HEK293 (cell line): ENCODE measurements around the gene PCDH12.

ENCODE experiments used
- CTCF ChIA-PET: fragments of 350-600 bp; formaldehyde crosslinking; extraction: SDS; loops from one replicate; lab custom pipeline; 2021; ENCODE audit warnings: antibody characterized with exemption; lab: Yijun Ruan, JAX
- POLR2A ChIA-PET: fragments of 300-600 bp; formaldehyde crosslinking; extraction: SDS; loops from one replicate; lab custom pipeline; 2020; ENCODE audit warnings: antibody characterized with exemption, inconsistent platforms; lab: Yijun Ruan, JAX
- H3K27ac ChIP-seq: fragments of 200-500 bp; sonication (Bioruptor generic); 2 replicates; pipeline ENCODE4 v1.5.1; 2014; ENCODE audit warnings: low read depth, low read length, control low read depth, inconsistent platforms; ENCODE audit errors: extremely low read depth
- H3K36me3 ChIP-seq, 2 experiments: fragments of 200-500 bp in 1 of 2; sonication (Bioruptor generic) in 1 of 2; 1 replicate in 1 of 2; 2 replicates in 1 of 2; pipeline ENCODE4 v1.5.1; 2014 to 2017; ENCODE audit warnings: inconsistent platforms in 2 of 2, low read length in 2 of 2; ENCODE audit not compliant: control insufficient read depth in 2 of 2, insufficient read depth in 1 of 2
- H3K4me1 ChIP-seq: fragments of 200-500 bp; sonication (Bioruptor generic); 2 replicates; pipeline ENCODE4 v1.5.1; 2014; ENCODE audit warnings: mild to moderate bottlenecking, low read length, inconsistent platforms; ENCODE audit not compliant: control insufficient read depth, insufficient read depth
- H3K4me3 ChIP-seq: 2 replicates; pipeline ENCODE4 v1.5.1; 2011; ENCODE audit warnings: low read depth, mild to moderate bottlenecking, control low read depth, low read length, moderate library complexity
- H3K9me3 ChIP-seq: fragments of 200-500 bp; sonication (Bioruptor generic); 2 replicates; pipeline ENCODE4 v1.5.1; 2014; ENCODE audit warnings: low read depth, low read length, inconsistent platforms; ENCODE audit not compliant: control insufficient read depth, insufficient read depth
- BCL6B ChIP-seq: fragments of 450-650 bp; formaldehyde crosslinking; IDR thresholded peaks from 2 replicates; pipeline ENCODE4 v1.5.1; 2017; ENCODE audit warnings: missing biosample characterization, missing genetic modification characterization
- EGR2 ChIP-seq: fragments of 450-650 bp; formaldehyde crosslinking; IDR thresholded peaks from 2 replicates; pipeline ENCODE4 v1.5.1; 2016; ENCODE audit warnings: low read depth, missing biosample characterization, missing genetic modification characterization
- GLI2 ChIP-seq: fragments of 450-650 bp; formaldehyde crosslinking; IDR thresholded peaks from 2 replicates; pipeline ENCODE4; 2017; ENCODE audit warnings: missing biosample characterization, missing genetic modification characterization, low read depth, borderline replicate concordance
- KLF8 ChIP-seq: fragments of 450-650 bp; formaldehyde crosslinking; IDR thresholded peaks from 2 replicates; pipeline ENCODE4 v1.5.1; 2016; ENCODE audit warnings: missing biosample characterization, missing genetic modification characterization
- PATZ1 ChIP-seq: fragments of 450-650 bp; formaldehyde crosslinking; IDR thresholded peaks from 2 replicates; pipeline ENCODE4 v1.5.1; 2016; ENCODE audit warnings: missing biosample characterization, missing genetic modification characterization
- RBAK ChIP-seq: fragments of 450-650 bp; formaldehyde crosslinking; IDR thresholded peaks from 2 replicates; pipeline ENCODE4 v1.5.1; 2016; ENCODE audit warnings: missing biosample characterization, missing genetic modification characterization
- REPIN1 ChIP-seq: fragments of 450-650 bp; formaldehyde crosslinking; IDR thresholded peaks from 2 replicates; pipeline ENCODE4 v1.5.1; 2017; ENCODE audit warnings: missing biosample characterization, missing genetic modification characterization, low read depth
- SCRT2 ChIP-seq: fragments of 450-650 bp; formaldehyde crosslinking; IDR thresholded peaks from 2 replicates; pipeline ENCODE4 v1.5.1; 2016; ENCODE audit warnings: missing biosample characterization, missing genetic modification characterization
- YY1 ChIP-seq: fragments of 450-650 bp; formaldehyde crosslinking; IDR thresholded peaks from 2 replicates; pipeline ENCODE4 v1.5.1; 2018; ENCODE audit warnings: missing biosample characterization, missing genetic modification characterization
- YY2 ChIP-seq: fragments of 450-650 bp; formaldehyde crosslinking; IDR thresholded peaks from 2 replicates; pipeline ENCODE4 v1.5.1; 2016; ENCODE audit warnings: missing biosample characterization, missing genetic modification characterization
- ZBTB1 ChIP-seq: fragments of 450-650 bp; formaldehyde crosslinking; IDR thresholded peaks from 2 replicates; pipeline ENCODE4 v1.5.1; 2016; ENCODE audit warnings: missing biosample characterization, missing genetic modification characterization
- ZBTB7A ChIP-seq: fragments of 450-650 bp; formaldehyde crosslinking; IDR thresholded peaks from 2 replicates; pipeline ENCODE4 v1.5.1; 2016; ENCODE audit warnings: low read depth, missing biosample characterization, missing genetic modification characterization
- ZFP69B ChIP-seq: fragments of 450-650 bp; formaldehyde crosslinking; IDR thresholded peaks from 2 replicates; pipeline ENCODE4 v1.5.1; 2016; ENCODE audit warnings: missing biosample characterization, missing genetic modification characterization
- ZNF19 ChIP-seq: fragments of 450-650 bp; formaldehyde crosslinking; IDR thresholded peaks from 2 replicates; pipeline ENCODE4; 2016; ENCODE audit warnings: missing biosample characterization, missing genetic modification characterization, low read depth
- ZNF2 ChIP-seq: fragments of 450-650 bp; formaldehyde crosslinking; IDR thresholded peaks from 2 replicates; pipeline ENCODE4 v1.5.1; 2016; ENCODE audit warnings: missing biosample characterization, missing genetic modification characterization
- ZNF311 ChIP-seq: fragments of 450-650 bp; formaldehyde crosslinking; IDR thresholded peaks from 2 replicates; pipeline ENCODE4 v1.5.1; 2017; ENCODE audit warnings: missing biosample characterization, missing genetic modification characterization, borderline replicate concordance
- ZNF341 ChIP-seq: fragments of 450-650 bp; formaldehyde crosslinking; IDR thresholded peaks from 2 replicates; pipeline ENCODE4; 2016; ENCODE audit warnings: low read depth, missing biosample characterization, missing genetic modification characterization
- ZNF501 ChIP-seq: fragments of 450-650 bp; formaldehyde crosslinking; IDR thresholded peaks from 2 replicates; pipeline ENCODE4 v1.5.1; 2016; ENCODE audit warnings: missing biosample characterization, missing genetic modification characterization
- ZNF514 ChIP-seq: fragments of 450-650 bp; formaldehyde crosslinking; IDR thresholded peaks from 2 replicates; pipeline ENCODE4 v1.5.1; 2016; ENCODE audit warnings: missing biosample characterization, missing genetic modification characterization
- ZNF529 ChIP-seq: fragments of 450-650 bp; formaldehyde crosslinking; IDR thresholded peaks from 2 replicates; pipeline ENCODE4 v1.5.1; 2017; ENCODE audit warnings: missing genetic modification characterization, missing biosample characterization; ENCODE audit not compliant: insufficient replicate concordance
- ZNF623 ChIP-seq: fragments of 450-650 bp; formaldehyde crosslinking; IDR thresholded peaks from 2 replicates; pipeline ENCODE4 v1.5.1; 2016; ENCODE audit warnings: missing biosample characterization, missing genetic modification characterization
- ZNF664 ChIP-seq: fragments of 450-650 bp; formaldehyde crosslinking; IDR thresholded peaks from 2 replicates; pipeline ENCODE4 v1.5.1; 2016; ENCODE audit warnings: missing biosample characterization, missing genetic modification characterization
- ZNF692 ChIP-seq: fragments of 450-650 bp; formaldehyde crosslinking; IDR thresholded peaks from 2 replicates; pipeline ENCODE4 v1.5.1; 2016; ENCODE audit warnings: missing biosample characterization, missing genetic modification characterization
- ZNF843 ChIP-seq: fragments of 450-650 bp; formaldehyde crosslinking; IDR thresholded peaks from 2 replicates; pipeline ENCODE4 v1.5.1; 2016; ENCODE audit warnings: missing biosample characterization, missing genetic modification characterization
- TF ChIP-seq, protein P1 (sequence below): fragments of 450-650 bp; formaldehyde crosslinking; IDR thresholded peaks from 2 replicates; pipeline ENCODE4 v1.5.1; 2016; ENCODE audit warnings: missing biosample characterization, missing genetic modification characterization
- TF ChIP-seq, protein P2 (sequence below): fragments of 450-650 bp; formaldehyde crosslinking; optimal IDR thresholded peaks from 2 replicates; pipeline ENCODE3; 2016; ENCODE audit warnings: missing biosample characterization, mild to moderate bottlenecking, missing genetic modification characterization

The PCDH12 gene

GRCh38 chr5:141928051-141928450 is 30.0 kb downstream of the PCDH12 start:
- TF ChIP-seq ZNF19 (tag by site-specific recombination) (no peak), ZNF623 (tag by site-specific recombination) (no peak), BCL6B (tag by site-specific recombination) (no peak), SCRT2 (tag by site-specific recombination) (no peak), ZNF514 (tag by site-specific recombination) (no peak), YY1 (tag by site-specific recombination) (no peak), ZBTB7A (no peak), EGR2 (no peak)
- TF ChIP-seq, all 188 proteins: peak for 0
- Histone ChIP-seq H3K36me3 (peaks cover 24 to 74% of the 10 kb centered on the region in 2 experiments), H3K9me3 (no peaks in the 10 kb centered on the region), H3K4me1 (no peaks in the 10 kb centered on the region), H3K27ac (no peak overlapping the region), H3K4me3 (no peak overlapping the region)
- CTCF ChIA-PET: no interaction called here
- POLR2A ChIA-PET: no interaction called here

DNA sequence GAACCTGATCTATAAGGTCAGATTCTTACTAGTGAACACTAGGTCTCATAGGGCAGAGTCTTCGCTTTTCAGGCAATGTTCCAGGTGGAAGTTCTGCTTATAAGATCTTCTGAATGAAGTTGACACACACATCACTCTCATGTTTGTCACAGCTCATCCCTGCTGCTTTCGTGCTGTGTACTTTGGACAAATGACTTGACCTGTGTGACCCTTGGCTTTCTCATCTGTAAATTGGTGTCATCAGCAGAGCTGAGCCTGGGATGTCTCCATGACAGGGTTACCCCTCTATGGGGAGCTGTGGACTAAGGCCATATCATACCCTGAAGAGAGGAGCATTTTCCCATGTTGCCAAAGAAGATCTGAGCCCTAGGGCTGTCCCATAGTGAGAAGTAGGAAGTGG is 31.6 kb downstream of the PCDH12 start:
- Histone ChIP-seq H3K4me3 (no peak overlapping the region), H3K27ac (no peak overlapping the region), H3K36me3 (peaks cover 24 to 65% of the 10 kb centered on the region in 2 experiments), H3K4me1 (no peaks in the 10 kb centered on the region), H3K9me3 (no peaks in the 10 kb centered on the region)
- TF ChIP-seq YY2 (no peak), ZNF501 (no peak), ZNF341 (tag by site-specific recombination) (no peak), ZBTB1 (no peak), RBAK (no peak), GLI2 (no peak), REPIN1 (no peak), KLF8 (tag by site-specific recombination) (no peak), ZNF311 (tag by site-specific recombination) (no peak), ZNF529 (tag by site-specific recombination) (no peak), ZNF664 (no peak)
- TF ChIP-seq, protein P1, sequence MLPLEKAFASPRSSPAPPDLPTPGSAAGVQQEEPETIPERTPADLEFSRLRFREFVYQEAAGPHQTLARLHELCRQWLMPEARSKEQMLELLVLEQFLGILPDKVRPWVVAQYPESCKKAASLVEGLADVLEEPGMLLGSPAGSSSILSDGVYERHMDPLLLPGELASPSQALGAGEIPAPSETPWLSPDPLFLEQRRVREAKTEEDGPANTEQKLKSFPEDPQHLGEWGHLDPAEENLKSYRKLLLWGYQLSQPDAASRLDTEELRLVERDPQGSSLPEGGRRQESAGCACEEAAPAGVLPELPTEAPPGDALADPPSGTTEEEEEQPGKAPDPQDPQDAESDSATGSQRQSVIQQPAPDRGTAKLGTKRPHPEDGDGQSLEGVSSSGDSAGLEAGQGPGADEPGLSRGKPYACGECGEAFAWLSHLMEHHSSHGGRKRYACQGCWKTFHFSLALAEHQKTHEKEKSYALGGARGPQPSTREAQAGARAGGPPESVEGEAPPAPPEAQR (tag by site-specific recombination): no peak
- ChIA-PET POLR2A (no interaction called here), CTCF (interaction anchor here (0.9 kb wide), 1 partner anchor 35 kb away, joined by 3 read pairs; no protein-coding TSS in a partner anchor)

DNA sequence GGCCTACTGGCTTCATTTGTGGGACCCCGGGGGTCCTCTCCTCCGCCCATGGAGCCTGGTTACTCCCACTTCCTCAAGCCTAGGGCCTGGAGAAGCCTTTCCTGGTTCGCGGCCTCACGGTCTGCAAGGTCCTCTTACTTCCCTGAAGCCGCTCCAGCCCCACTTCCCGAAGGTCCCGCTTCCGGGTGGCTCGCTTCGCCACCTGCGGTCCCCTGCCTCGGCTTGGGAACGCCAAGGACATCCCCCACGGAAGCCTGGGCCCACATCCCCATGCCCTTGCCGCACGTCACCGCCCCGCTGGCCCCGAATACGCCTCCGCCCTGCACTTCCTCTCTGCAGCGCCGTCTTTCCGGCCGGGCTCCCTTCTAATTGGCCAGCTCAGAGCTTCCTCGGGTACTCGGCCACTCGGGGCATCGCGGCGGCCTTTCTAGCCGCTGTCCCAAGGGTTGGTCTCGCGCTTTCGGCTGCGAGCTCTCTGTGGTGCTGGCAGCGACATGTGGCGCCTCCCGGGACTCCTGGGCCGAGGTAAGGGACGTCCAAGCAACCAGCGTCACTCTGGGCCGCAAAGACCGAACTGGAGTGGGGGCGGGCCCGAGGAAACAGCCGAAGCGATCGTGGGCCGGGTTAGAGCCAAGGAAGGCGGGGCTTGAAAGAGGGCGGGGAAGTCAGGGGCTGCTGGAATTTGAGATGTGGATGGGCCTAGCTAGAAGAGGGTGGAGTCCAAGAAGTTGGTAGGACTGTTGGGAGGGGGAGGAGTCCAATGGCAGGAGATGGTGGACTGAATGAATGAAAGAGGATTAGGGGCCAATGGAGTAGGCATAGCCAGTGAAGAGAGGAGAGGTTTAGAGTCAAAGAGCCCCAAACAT is 34.3 kb downstream of the PCDH12 start, which contains the start of gene DELE1:
Gene DELE1 (plus strand): TSS at position 424 of the 866 bp plus-strand sequence. CDS start 71 bp downstream, at position 495.
- H3K4me3 ChIP-seq: peak within 1 kb of the TSS; percentile 94
- POLR2A ChIA-PET: interaction anchor here (0.6 to 1.8 kb wide), 28 partner anchors 8 to 305 kb away, joined by 3 to 19 read pairs (median 4); partner anchors contain the start of genes ARAP3, DIAPH1, HDAC3 and PCDH1
- H3K27ac ChIP-seq: peak within 1 kb of the TSS; percentile 80
- CTCF ChIA-PET: interaction anchor here (0.5 to 1.9 kb wide), 13 partner anchors 21 to 367 kb away, joined by 3 to 15 read pairs (median 4); partner anchors contain the start of genes PCDH1 and RNF14
- no peaks in the 10 kb centered on the region for H3K4me1 ChIP-seq
- no peaks in the 10 kb centered on the region for H3K9me3 ChIP-seq
- H3K36me3 ChIP-seq: peaks cover 24 to 38% of the 10 kb centered on the region in 2 experiments
- TF ChIP-seq ZNF692 (peak; percentile 99), ZFP69B (tag by site-specific recombination) (peak; percentile 99), ZNF843 (tag by site-specific recombination) (peak; percentile 49), PATZ1 (tag by site-specific recombination) (peak; percentile 80), ZNF2 (peak; percentile 72)
- TF ChIP-seq, protein P2, sequence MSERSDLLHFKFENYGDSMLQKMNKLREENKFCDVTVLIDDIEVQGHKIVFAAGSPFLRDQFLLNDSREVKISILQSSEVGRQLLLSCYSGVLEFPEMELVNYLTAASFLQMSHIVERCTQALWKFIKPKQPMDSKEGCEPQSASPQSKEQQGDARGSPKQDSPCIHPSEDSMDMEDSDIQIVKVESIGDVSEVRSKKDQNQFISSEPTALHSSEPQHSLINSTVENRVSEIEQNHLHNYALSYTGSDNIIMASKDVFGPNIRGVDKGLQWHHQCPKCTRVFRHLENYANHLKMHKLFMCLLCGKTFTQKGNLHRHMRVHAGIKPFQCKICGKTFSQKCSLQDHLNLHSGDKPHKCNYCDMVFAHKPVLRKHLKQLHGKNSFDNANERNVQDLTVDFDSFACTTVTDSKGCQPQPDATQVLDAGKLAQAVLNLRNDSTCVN: peak; percentile 83
